Vagina (tissue), 2 donors: ENCODE data around the gene ARHGAP24.

ENCODE experiments used
- POLR2A ChIP-seq, 2 donors: fragments of 450-650 bp; IDR thresholded peaks; one replicate each; pipeline ENCODE4 v1.6.1; 2017; ENCODE audit warnings: antibody characterized with exemption in 2 of 2, mild to moderate bottlenecking in 2 of 2, moderate library complexity in 2 of 2
- POLR2AphosphoS5 ChIP-seq, 2 donors: sonication (generic); formaldehyde crosslinking; IDR thresholded peaks; one replicate each; pipeline ENCODE4 v1.9.0; 2017; ENCODE audit warnings: antibody characterized with exemption in 2 of 2, mild to moderate bottlenecking in 2 of 2, low read depth in 1 of 2; ENCODE audit not compliant: insufficient read depth in 1 of 2
- TF ChIP-seq, protein P1 (sequence below), 3 experiments: fragments of 450-650 bp in 2 of 3; fragments of 200-600 bp in 1 of 3; sonication (generic) in 1 of 3; IDR thresholded peaks; one replicate each; pipeline ENCODE4 v1.5.1; 2017 to 2019; ENCODE audit warnings: antibody characterized with exemption in 3 of 3, mild to moderate bottlenecking in 2 of 3, moderate library complexity in 2 of 3

DNA sequence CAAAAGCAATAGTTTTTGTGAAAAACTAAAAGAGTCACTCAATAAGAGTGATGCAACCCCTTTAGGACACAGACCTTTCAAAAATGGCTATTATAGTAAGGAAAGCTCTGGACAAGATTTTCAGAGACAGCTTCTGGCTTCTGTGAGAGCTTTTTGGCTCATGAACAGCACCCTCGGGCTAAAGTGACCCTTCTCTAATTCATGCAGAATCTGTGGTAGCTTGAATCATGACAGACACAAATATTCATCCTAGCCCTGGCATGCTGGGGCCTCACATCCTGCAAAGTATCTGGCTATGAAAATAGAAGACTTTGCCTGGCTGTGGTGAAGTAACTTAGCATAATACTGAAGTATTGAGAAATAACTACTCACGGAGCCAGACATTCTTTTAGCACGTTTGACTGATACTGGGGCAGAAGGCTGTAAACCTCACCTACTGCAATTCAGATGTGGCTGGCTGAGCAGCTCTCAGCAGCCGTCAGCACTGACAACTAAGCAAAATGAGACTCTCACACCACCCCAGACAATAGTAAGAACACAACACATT is 557.6 kb downstream of the ARHGAP24 start:
- TF ChIP-seq, protein P1, sequence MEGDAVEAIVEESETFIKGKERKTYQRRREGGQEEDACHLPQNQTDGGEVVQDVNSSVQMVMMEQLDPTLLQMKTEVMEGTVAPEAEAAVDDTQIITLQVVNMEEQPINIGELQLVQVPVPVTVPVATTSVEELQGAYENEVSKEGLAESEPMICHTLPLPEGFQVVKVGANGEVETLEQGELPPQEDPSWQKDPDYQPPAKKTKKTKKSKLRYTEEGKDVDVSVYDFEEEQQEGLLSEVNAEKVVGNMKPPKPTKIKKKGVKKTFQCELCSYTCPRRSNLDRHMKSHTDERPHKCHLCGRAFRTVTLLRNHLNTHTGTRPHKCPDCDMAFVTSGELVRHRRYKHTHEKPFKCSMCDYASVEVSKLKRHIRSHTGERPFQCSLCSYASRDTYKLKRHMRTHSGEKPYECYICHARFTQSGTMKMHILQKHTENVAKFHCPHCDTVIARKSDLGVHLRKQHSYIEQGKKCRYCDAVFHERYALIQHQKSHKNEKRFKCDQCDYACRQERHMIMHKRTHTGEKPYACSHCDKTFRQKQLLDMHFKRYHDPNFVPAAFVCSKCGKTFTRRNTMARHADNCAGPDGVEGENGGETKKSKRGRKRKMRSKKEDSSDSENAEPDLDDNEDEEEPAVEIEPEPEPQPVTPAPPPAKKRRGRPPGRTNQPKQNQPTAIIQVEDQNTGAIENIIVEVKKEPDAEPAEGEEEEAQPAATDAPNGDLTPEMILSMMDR (IDR thresholded peaks at IDR 0.05) = no peak
- TF ChIP-seq POLR2A (IDR thresholded peaks at IDR 0.05) (no peak), POLR2AphosphoS5 (IDR thresholded peaks at IDR 0.05; ENCODE audit: insufficient read depth in 1 of 2, low read depth in 1 of 2) (no peak)
